Esophagus squamous epithelium (tissue), 4 donors: ENCODE measurements around the gene GUCY2F.

Experiments used
- CTCF ChIP-seq, 6 experiments: fragments of 450-650 bp in 4 of 6; fragments of 200-600 bp in 2 of 6; sonication (generic) in 2 of 6; IDR thresholded peaks; one replicate each; pipeline ENCODE4 v1.5.1; 2016 to 2019; ENCODE audit warnings: antibody characterized with exemption in 6 of 6, mild to moderate bottlenecking in 4 of 6, moderate library complexity in 4 of 6
- POLR2A ChIP-seq, 4 donors: fragments of 450-650 bp; IDR thresholded peaks; one replicate each; pipeline ENCODE4 v1.6.1; 2017; ENCODE audit warnings: antibody characterized with exemption in 4 of 4, mild to moderate bottlenecking in 4 of 4, moderate library complexity in 3 of 4

GRCh38 chrX:109519001-109519400 lies 37.1 kb upstream of the GUCY2F start:
- TF ChIP-seq CTCF (IDR thresholded peaks at IDR 0.05) (no peak), POLR2A (IDR thresholded peaks at IDR 0.05) (no peak)
